HEK293 (cell line): ENCODE measurements around the gene MOB1B.

ENCODE experiments used
- CTCF ChIA-PET: fragments of 350-600 bp; formaldehyde crosslinking; extraction: SDS; loops from one replicate; lab custom pipeline; 2021; ENCODE audit warnings: antibody characterized with exemption; lab: Yijun Ruan, JAX
- POLR2A ChIA-PET: fragments of 300-600 bp; formaldehyde crosslinking; extraction: SDS; loops from one replicate; lab custom pipeline; 2020; ENCODE audit warnings: antibody characterized with exemption, inconsistent platforms; lab: Yijun Ruan, JAX
- H3K27ac ChIP-seq: fragments of 200-500 bp; sonication (Bioruptor generic); 2 replicates; pipeline ENCODE4 v1.5.1; 2014; ENCODE audit warnings: low read depth, low read length, control low read depth, inconsistent platforms; ENCODE audit errors: extremely low read depth
- H3K36me3 ChIP-seq, 2 experiments: fragments of 200-500 bp in 1 of 2; sonication (Bioruptor generic) in 1 of 2; 1 replicate in 1 of 2; 2 replicates in 1 of 2; pipeline ENCODE4 v1.5.1; 2014 to 2017; ENCODE audit warnings: inconsistent platforms in 2 of 2, low read length in 2 of 2; ENCODE audit not compliant: control insufficient read depth in 2 of 2, insufficient read depth in 1 of 2
- H3K4me1 ChIP-seq: fragments of 200-500 bp; sonication (Bioruptor generic); 2 replicates; pipeline ENCODE4 v1.5.1; 2014; ENCODE audit warnings: mild to moderate bottlenecking, low read length, inconsistent platforms; ENCODE audit not compliant: control insufficient read depth, insufficient read depth
- H3K4me3 ChIP-seq: 2 replicates; pipeline ENCODE4 v1.5.1; 2011; ENCODE audit warnings: low read depth, mild to moderate bottlenecking, control low read depth, low read length, moderate library complexity
- H3K9me3 ChIP-seq: fragments of 200-500 bp; sonication (Bioruptor generic); 2 replicates; pipeline ENCODE4 v1.5.1; 2014; ENCODE audit warnings: low read depth, low read length, inconsistent platforms; ENCODE audit not compliant: control insufficient read depth, insufficient read depth
- KLF1 ChIP-seq: fragments of 450-650 bp; formaldehyde crosslinking; IDR thresholded peaks from 2 replicates; pipeline ENCODE4 v1.5.1; 2016; ENCODE audit warnings: missing biosample characterization, missing genetic modification characterization
- MYNN ChIP-seq: fragments of 450-650 bp; formaldehyde crosslinking; IDR thresholded peaks from 2 replicates; pipeline ENCODE4 v1.5.1; 2016; ENCODE audit warnings: missing biosample characterization, missing genetic modification characterization, borderline replicate concordance
- MZF1 ChIP-seq: fragments of 450-650 bp; formaldehyde crosslinking; IDR thresholded peaks from 2 replicates; pipeline ENCODE4 v1.5.1; 2017; ENCODE audit warnings: missing biosample characterization, missing genetic modification characterization, borderline replicate concordance
- TRIM28 ChIP-seq: IDR thresholded peaks from 2 replicates; pipeline ENCODE4 v1.6.1; 2011; ENCODE audit warnings: low read length, control low read depth, borderline replicate concordance
- ZNF114 ChIP-seq: fragments of 450-650 bp; formaldehyde crosslinking; IDR thresholded peaks from 2 replicates; pipeline ENCODE4 v1.5.0; 2017; ENCODE audit warnings: missing biosample characterization, missing genetic modification characterization
- ZNF132 ChIP-seq: fragments of 450-650 bp; formaldehyde crosslinking; IDR thresholded peaks from 2 replicates; pipeline ENCODE4 v1.5.1; 2017; ENCODE audit warnings: missing biosample characterization, missing genetic modification characterization, borderline replicate concordance
- ZNF140 ChIP-seq: fragments of 450-650 bp; formaldehyde crosslinking; IDR thresholded peaks from 2 replicates; pipeline ENCODE4 v1.5.1; 2016; ENCODE audit warnings: missing biosample characterization, missing genetic modification characterization
- ZNF2 ChIP-seq: fragments of 450-650 bp; formaldehyde crosslinking; IDR thresholded peaks from 2 replicates; pipeline ENCODE4 v1.5.1; 2016; ENCODE audit warnings: missing biosample characterization, missing genetic modification characterization
- ZNF211 ChIP-seq: fragments of 450-650 bp; formaldehyde crosslinking; IDR thresholded peaks from 2 replicates; pipeline ENCODE4 v1.5.1; 2016; ENCODE audit warnings: low read depth, missing biosample characterization, missing genetic modification characterization
- ZNF391 ChIP-seq: fragments of 450-650 bp; formaldehyde crosslinking; IDR thresholded peaks from 2 replicates; pipeline ENCODE4 v1.5.1; 2016; ENCODE audit warnings: low read depth, missing biosample characterization, missing genetic modification characterization, borderline replicate concordance
- ZNF404 ChIP-seq: fragments of 450-650 bp; formaldehyde crosslinking; IDR thresholded peaks from 2 replicates; pipeline ENCODE4 v1.5.1; 2017; ENCODE audit warnings: missing biosample characterization, missing genetic modification characterization
- ZNF549 ChIP-seq: fragments of 450-650 bp; IDR thresholded peaks from 2 replicates; pipeline ENCODE4 v1.5.1; 2018; ENCODE audit warnings: missing biosample characterization, missing genetic modification characterization, mild to moderate bottlenecking, inconsistent platforms, moderate library complexity
- ZNF555 ChIP-seq: fragments of 450-650 bp; formaldehyde crosslinking; conservative IDR thresholded peaks from 2 replicates; pipeline ENCODE4 v1.5.1; 2017; ENCODE audit warnings: missing biosample characterization, mild to moderate bottlenecking, missing genetic modification characterization, inconsistent platforms
- ZNF776 ChIP-seq: fragments of 450-650 bp; formaldehyde crosslinking; IDR thresholded peaks from 2 replicates; pipeline ENCODE4 v1.5.0; 2017; ENCODE audit warnings: missing biosample characterization, missing genetic modification characterization, borderline replicate concordance
- ZNF843 ChIP-seq: fragments of 450-650 bp; formaldehyde crosslinking; IDR thresholded peaks from 2 replicates; pipeline ENCODE4 v1.5.1; 2016; ENCODE audit warnings: missing biosample characterization, missing genetic modification characterization
- ZSCAN4 ChIP-seq: fragments of 450-650 bp; formaldehyde crosslinking; IDR thresholded peaks from 2 replicates; pipeline ENCODE4 v1.5.1; 2017; ENCODE audit warnings: missing biosample characterization, missing genetic modification characterization
- TF ChIP-seq, protein P1 (sequence below): fragments of 450-650 bp; formaldehyde crosslinking; IDR thresholded peaks from 2 replicates; pipeline ENCODE4 v1.5.1; 2017; ENCODE audit warnings: missing biosample characterization, missing genetic modification characterization
- TF ChIP-seq, protein P2 (sequence below): fragments of 450-650 bp; formaldehyde crosslinking; IDR thresholded peaks from 2 replicates; pipeline ENCODE4 v1.5.1; 2017; ENCODE audit warnings: missing biosample characterization, missing genetic modification characterization

The MOB1B gene

DNA sequence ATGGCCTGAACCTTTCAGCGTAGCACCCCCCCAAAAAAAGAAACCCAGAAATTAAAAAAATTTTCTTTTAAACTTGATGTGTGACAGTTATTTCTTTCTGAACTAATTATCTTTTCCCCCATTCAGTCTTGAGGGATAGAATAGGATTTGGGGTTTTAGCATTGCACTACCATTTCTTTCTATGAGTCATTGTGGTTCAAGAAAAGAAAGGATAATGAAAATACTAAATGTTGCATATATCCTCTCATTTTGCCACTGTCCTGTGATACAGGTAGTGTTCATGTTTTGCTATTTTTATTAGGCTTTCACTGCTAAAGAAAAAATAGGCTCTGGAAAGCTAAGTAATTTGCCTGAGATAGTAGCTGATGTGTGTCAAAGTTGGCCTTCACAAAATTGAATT, 51.9 kb downstream of the MOB1B start:
- Histone ChIP-seq H3K4me3 (no peak overlapping the region), H3K9me3 (no peaks in the 10 kb centered on the region), H3K36me3 (peaks cover 0 to under 1% of the 10 kb centered on the region in 2 experiments; a peak in 1 of 3 replicates), H3K4me1 (no peaks in the 10 kb centered on the region), H3K27ac (no peak overlapping the region)
- ChIA-PET CTCF (no interaction called here), POLR2A (no interaction called here)
- TF ChIP-seq ZNF211 (tag by site-specific recombination) (no peak), ZNF140 (no peak), TRIM28 (no peak), ZNF843 (no peak), ZNF114 (tag by site-specific recombination) (no peak)

DNA sequence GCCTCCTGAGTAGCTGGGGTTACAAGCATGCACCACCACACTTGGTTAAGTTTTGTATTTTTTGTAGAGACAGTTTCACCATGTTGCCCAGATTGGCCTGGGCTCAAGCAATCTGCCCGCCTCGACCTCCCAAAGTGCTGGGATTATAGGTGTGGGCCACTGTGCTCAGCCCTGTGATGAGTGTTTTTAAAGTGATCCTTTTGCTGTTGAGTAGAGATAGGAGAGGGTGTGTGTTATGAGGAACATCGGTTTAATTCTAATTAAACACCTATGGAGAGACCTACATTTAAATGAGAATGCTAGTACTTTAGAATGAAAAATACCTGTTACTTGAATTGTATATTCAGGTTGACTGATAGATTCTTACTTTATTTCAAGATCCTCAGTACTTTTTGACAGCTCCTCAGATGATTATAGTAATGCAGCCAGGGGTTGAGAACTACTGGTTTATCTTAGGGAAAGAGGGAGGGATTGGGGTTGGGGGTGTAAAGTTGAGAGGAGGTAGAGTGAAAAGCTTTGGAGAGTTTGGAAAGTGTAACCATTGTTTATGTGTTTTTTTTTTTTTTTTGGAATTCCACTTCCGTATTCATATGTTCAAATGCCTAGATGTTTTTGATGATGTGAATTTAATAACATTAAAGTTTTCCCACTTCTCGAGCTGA, 54.5 kb downstream of the MOB1B start:
- TF ChIP-seq KLF1 (tag by site-specific recombination) (no peak), MZF1 (tag by site-specific recombination) (no peak), ZNF404 (tag by site-specific recombination) (no peak), ZNF132 (tag by site-specific recombination) (no peak), ZNF391 (tag by site-specific recombination) (no peak), ZNF555 (tag by site-specific recombination) (no peak), ZNF2 (tag by site-specific recombination) (no peak), MYNN (tag by site-specific recombination) (no peak), ZNF549 (tag by site-specific recombination) (no peak), ZSCAN4 (tag by site-specific recombination) (no peak), ZNF776 (tag by site-specific recombination) (no peak)
- TF ChIP-seq, protein P1, sequence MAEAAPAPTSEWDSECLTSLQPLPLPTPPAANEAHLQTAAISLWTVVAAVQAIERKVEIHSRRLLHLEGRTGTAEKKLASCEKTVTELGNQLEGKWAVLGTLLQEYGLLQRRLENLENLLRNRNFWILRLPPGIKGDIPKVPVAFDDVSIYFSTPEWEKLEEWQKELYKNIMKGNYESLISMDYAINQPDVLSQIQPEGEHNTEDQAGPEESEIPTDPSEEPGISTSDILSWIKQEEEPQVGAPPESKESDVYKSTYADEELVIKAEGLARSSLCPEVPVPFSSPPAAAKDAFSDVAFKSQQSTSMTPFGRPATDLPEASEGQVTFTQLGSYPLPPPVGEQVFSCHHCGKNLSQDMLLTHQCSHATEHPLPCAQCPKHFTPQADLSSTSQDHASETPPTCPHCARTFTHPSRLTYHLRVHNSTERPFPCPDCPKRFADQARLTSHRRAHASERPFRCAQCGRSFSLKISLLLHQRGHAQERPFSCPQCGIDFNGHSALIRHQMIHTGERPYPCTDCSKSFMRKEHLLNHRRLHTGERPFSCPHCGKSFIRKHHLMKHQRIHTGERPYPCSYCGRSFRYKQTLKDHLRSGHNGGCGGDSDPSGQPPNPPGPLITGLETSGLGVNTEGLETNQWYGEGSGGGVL (tag by site-specific recombination), result no peak
- TF ChIP-seq, protein P2, sequence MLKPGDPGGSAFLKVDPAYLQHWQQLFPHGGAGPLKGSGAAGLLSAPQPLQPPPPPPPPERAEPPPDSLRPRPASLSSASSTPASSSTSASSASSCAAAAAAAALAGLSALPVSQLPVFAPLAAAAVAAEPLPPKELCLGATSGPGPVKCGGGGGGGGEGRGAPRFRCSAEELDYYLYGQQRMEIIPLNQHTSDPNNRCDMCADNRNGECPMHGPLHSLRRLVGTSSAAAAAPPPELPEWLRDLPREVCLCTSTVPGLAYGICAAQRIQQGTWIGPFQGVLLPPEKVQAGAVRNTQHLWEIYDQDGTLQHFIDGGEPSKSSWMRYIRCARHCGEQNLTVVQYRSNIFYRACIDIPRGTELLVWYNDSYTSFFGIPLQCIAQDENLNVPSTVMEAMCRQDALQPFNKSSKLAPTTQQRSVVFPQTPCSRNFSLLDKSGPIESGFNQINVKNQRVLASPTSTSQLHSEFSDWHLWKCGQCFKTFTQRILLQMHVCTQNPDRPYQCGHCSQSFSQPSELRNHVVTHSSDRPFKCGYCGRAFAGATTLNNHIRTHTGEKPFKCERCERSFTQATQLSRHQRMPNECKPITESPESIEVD, result no peak
- Histone ChIP-seq H3K36me3 (peaks cover 0 to 3% of the 10 kb centered on the region in 2 experiments; a peak in 2 of 3 replicates), H3K4me1 (no peaks in the 10 kb centered on the region), H3K9me3 (no peaks in the 10 kb centered on the region), H3K4me3 (no peak overlapping the region), H3K27ac (no peak overlapping the region)
- CTCF ChIA-PET, result interaction anchor here (0.9 kb wide), 1 partner anchor 7 kb away, joined by 3 read pairs; no protein-coding TSS in a partner anchor
- POLR2A ChIA-PET, result no interaction called here
